HG02588 (cell line): ENCODE results near the gene CCM2L.
"Not testable (repeated sequence)": the region's sequence is repeated elsewhere in the genome, so short reads cannot be mapped to it uniquely, and the experiment has no call there.

ENCODE experiments used
- ATAC-seq: cut with Tn5 transposase; IDR thresholded peaks from one replicate; pipeline ENCODE4 v1.9.1; 2021; ENCODE audit warnings: mild to moderate bottlenecking, moderate library complexity; ENCODE audit not compliant: unreplicated experiment

CCM2L gene

DNA sequence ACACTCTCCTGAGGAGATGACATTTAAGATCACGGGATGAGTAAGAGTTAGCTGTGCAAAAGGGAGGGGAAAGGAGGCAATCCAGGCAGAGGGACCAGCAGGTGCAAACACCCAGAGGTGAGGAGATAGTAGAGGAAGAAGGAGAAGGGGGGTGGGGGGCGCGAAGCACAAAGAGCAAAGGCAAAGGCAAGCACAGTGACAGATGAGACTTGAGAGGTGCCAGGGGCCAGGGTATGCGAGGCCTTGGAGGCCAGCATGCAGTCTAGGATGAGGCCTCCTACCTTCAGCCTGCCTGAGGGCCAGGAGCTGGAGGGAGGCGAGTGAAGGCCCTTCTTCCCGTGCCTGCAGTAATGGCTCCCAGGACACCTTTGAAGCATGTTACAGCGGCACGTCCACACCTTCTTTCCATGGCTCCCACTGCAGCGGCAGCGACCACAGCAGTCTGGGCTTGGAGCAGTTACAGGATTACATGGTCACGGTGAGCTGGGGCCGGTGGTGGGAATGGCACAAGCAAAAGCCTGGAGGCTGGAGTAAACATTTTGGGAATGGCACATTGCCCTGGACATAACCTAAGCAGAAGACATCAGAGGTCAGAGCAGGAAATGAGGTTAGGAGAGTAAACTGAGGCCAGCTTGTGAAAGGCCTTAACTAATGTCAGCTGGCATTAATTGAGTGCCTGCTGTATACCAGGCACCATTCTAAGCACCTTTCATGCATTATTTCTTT is 18.6 kb downstream of the CCM2L start:
- no peak for ATAC-seq

- ATAC-seq: no peak
Observed at GRCh38 chr20:32029561-32029960, 19.3 kb downstream of the CCM2L start.

DNA sequence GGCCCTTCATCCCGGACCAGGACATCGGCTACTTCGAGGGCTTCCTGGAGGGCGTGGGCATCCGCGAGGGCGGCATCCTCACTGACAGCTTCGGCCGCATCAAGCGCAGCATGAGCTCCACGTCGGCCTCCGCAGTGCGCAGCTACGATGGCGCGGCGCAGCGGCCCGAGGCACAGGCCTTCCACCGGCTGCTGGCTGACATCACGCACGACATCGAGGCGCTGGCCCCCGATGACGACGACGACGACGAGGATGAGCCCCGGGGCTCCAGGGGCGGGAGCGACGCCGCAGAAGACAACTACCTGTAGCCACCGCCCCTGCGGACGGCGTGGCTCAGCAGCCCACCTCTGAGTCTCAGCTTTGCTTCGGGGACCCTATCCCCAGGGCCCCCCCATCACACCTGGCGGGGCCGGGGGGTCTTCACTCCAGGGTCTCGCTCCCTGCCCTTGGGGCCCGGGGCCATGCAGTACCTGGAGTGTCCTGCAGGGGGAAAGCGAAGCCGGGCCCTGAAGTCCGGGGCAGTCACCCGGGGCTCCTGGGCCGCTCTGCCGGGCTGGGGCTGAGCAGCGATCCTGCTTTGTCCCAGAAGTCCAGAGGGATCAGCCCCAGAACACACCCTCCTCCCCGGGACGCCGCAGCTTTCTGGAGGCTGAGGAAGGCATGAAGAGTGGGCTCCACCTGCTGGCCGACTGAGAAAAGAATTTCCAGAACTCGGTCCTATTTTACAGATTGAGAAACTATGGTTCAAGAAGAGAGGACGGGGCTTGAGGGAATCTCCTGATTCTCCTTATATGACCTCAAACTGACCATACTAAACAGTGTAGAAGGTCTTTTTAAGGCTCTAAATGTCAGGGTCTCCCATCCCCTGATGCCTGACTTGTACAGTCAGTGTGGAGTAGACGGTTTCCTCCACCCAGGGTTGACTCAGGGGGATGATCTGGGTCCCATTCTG is 21.0 kb downstream of the CCM2L start:
- ATAC-seq: no peak

DNA sequence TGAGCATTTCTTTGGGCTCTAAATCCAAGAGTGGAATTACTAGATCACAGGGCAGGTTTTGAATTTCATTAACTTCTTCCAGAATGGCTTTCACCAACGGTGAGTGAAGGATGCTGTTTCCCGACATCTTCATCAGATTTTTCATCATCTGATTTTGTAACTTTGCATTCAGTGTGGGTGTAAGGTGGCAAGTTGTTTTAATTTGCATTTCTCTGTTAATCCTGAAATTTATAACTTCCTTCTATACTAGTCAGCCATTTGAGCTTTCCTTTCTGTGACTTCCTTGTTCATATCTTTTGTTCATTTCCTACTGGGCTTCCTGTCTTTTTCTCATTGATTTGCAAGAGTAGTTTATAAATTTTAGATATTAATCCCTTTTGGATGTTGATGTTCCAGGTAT is 23.1 kb downstream of the CCM2L start:
- ATAC-seq: no peak

GRCh38 chr20:32033721-32034120 is 23.5 kb downstream of the CCM2L start:
- ATAC-seq: not testable (repeated sequence)

- ATAC-seq: no peak
Observed at GRCh38 chr20:32034581-32035425, 24.6 kb downstream of the CCM2L start.

GRCh38 chr20:32035426-32035779 is 25.2 kb downstream of the CCM2L start:
- ATAC-seq: no peak

DNA sequence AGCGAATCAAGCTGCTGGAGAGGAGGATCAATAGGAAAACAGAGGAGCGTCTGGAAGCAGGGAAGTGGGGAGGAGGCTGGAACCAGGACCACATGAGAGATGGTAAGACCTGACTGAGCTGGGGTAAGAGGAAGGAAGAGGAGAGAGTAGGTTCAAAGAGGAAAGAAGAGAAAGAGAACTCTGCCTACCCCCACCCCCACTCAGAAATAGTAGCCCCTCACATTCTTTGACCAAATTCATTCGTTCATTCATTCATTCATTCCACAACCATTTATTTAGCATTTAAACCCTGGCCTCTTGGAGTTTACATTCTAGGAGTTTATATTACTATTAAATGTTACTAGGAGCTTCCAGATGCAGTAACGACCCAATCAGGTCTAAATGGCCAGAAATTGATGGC is 26.0 kb downstream of the CCM2L start:
- ATAC-seq: no peak

- ATAC-seq: no peak
Observed at GRCh38 chr20:32036716-32037485, 26.7 kb downstream of the CCM2L start.

- no peak for ATAC-seq
Observed at GRCh38 chr20:32037929-32038328, 27.7 kb downstream of the CCM2L start.

DNA sequence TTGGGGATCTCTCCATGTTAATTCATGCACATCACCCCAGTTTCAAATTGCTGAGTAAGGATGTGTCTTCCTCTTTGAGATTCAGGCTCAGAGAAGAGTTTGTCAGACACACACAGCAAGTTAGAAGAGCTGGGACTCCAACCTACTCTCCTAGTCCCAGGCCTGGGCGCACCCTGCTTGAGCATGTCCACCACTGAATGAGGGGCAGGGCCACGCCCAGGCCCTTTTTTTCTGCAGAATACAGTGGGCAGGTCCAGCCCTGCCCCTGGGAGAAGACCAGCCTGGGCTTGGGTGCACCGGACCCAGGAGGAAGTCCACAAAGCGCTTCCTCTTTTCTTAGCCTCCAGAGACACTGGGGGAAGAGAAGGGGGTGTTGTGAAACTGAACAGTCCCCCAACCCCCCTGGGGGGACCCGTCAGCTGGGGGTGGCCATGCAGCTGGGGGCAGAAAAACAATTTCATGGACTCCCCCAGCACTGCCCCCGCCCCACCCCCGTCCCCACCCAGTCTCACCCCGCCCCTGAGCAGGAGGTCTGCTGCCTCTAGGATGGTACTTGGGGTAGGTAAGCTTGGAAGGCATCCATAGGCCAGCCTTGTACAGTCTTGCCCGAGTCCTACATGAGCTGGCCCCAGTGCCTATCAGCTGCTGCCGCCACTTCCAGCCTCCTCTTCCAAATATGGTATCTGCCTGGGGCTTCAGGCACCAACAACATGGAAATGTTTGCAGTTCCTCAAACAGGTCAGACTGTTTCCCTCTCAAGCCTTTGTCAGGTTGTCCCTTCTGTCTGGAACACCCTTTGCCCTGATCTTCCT is 30.1 kb downstream of the CCM2L start:
- no peak for ATAC-seq

GRCh38 chr20:32045999-32046398 is 35.8 kb downstream of the CCM2L start:
- no peak for ATAC-seq

- ATAC-seq: no peak
Observed at GRCh38 chr20:32050324-32050841, 40.1 kb downstream of the CCM2L start.

GRCh38 chr20:32050851-32051556 is 40.8 kb downstream of the CCM2L start:
- ATAC-seq: no peak

- ATAC-seq: no peak
Observed at GRCh38 chr20:32051720-32052089, 41.5 kb downstream of the CCM2L start.

GRCh38 chr20:32052090-32052777 is 42.0 kb downstream of the CCM2L start, which contains the start of gene HCK:
TSS of gene HCK (plus strand) at chr20:32052242.
- ATAC-seq: no peak

DNA sequence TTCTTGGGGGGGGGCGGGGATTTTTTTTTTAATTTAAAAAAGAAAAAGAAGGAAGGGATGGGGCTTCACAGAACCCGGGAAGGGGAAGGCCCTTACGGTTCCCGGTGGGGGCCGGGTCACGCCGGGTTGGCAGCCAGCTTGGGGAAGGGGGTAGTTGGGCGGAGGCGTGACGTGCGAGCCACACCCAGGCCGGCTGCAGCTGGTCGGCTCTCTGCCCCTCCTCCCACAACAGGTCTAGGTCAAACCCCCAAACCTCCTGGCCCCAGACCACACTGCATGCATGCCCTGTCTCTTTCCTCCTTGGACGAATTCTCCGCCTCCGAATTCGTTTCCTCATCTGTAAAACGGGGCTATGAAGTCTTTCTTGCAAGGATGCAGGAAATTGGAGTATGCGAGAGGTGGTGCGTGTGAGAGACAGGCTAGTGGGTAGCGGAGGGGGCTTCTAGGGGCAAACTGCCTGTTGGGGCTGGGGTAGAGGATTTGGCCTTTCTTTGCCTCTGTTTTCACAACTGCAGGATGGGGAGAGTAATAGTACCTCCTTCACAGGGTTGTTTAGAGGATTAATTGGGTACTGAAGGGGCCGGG is 42.6 kb downstream of the CCM2L start:
- ATAC-seq: no peak

DNA sequence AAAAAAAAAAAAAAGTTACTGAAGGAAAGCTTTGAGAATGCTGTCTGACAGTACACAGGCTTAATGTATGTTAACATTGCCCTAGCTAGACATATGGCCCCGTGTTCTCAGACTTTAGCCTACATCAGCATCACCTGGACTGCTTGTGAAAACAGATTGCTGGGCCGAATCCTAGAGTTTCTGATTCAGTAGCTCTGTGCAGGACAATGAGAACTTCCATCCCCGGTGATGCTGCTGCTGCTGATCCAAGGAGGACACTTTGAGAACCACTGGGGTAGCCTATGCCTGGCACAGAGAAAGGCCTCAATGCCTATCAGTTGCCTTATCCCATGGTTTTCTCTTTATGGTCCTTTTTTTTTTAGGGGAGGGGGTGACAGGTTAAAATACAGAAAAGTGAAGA is 43.4 kb downstream of the CCM2L start:
- ATAC-seq: no peak
